Large intestine (tissue), 3 donors: Measurements from ENCODE around the gene HIVEP3. TPM values are rescaled to one million over a fixed set of nuclear protein-coding genes. Genes with fewer than 3 reads are reported as not detected.

ENCODE experiments used
- DNase-seq, 2 donors: peaks; one replicate each; pipeline versions ENCODE4 v3.0.0 to v3.0.0-alpha.2; 2013
- H3K27ac ChIP-seq: one replicate; pipeline ENCODE4 v1.5.1; 2013; ENCODE audit warnings: low read length
- H3K27me3 ChIP-seq: 2 replicates; pipeline ENCODE4 v1.6.1; 2013; ENCODE audit warnings: low read length; ENCODE audit not compliant: control insufficient read depth, insufficient read depth
- H3K36me3 ChIP-seq: 2 replicates; pipeline ENCODE4 v1.6.1; 2013; ENCODE audit warnings: low read length; ENCODE audit not compliant: control insufficient read depth, insufficient read depth
- H3K4me1 ChIP-seq: one replicate; pipeline ENCODE4 v1.6.1; 2013; ENCODE audit warnings: low read length; ENCODE audit not compliant: control insufficient read depth, insufficient read depth
- H3K4me3 ChIP-seq: one replicate; pipeline ENCODE4 v1.5.1; 2013; ENCODE audit warnings: low read length
- H3K9me3 ChIP-seq: one replicate; pipeline ENCODE4 v1.6.1; 2013; ENCODE audit warnings: mild to moderate bottlenecking, low read depth, low read length, moderate library complexity; ENCODE audit not compliant: control insufficient read depth
- WGBS: methylation state at CpG from one replicate; pipeline ENCODE4 v1.1.5; 2013; ENCODE audit warnings: low lambda C conversion rate; ENCODE audit not compliant: insufficient coverage; 5-methylcytosine and 5-hydroxymethylcytosine counted together
- polyA plus RNA-seq: library from polyadenylated mRNA; unstranded; fragments of 120-200 nt; gene quantifications from one replicate; pipeline ENCODE4 v1.2.1, GENCODE V29; 2013

Gene HIVEP3
- polyA plus RNA-seq, 1 donor: 2.6 TPM

- Histone ChIP-seq H3K36me3 (no peaks in the 10 kb centered on the region), H3K27ac (no peak overlapping the region), H3K27me3 (peaks cover 38% of the 10 kb centered on the region), H3K4me1 (no peaks in the 10 kb centered on the region), H3K9me3 (no peaks in the 10 kb centered on the region), H3K4me3 (no peak overlapping the region)
- 33% methylated on average over 1 of the region's 2 CpGs for WGBS
- DNase-seq: no peak
Measured at GRCh38 chr1:41656068-41656467, 262.7 kb downstream of the HIVEP3 start.

- no peaks in the 10 kb centered on the region for H3K9me3 ChIP-seq
- no peak for DNase-seq
- no CpG with 5 or more reads among the region's 3 CpGs for WGBS
Measured at GRCh38 chr1:41655632-41656031, 263.1 kb downstream of the HIVEP3 start.

GRCh38 chr1:41653574-41653973, 265.1 kb downstream of the HIVEP3 start:
- Histone ChIP-seq H3K4me1 (no peaks in the 10 kb centered on the region), H3K9me3 (no peaks in the 10 kb centered on the region), H3K27ac (no peak overlapping the region), H3K4me3 (no peak overlapping the region), H3K36me3 (no peaks in the 10 kb centered on the region), H3K27me3 (peaks cover 14% of the 10 kb centered on the region)
- WGBS: no CpG with 5 or more reads among the region's 3 CpGs
- DNase-seq: no peak

More at GRCh38 chr1:41655632-41656031, 263.1 kb downstream of the HIVEP3 start:
- Histone ChIP-seq H3K27me3 (peaks cover 34% of the 10 kb centered on the region), H3K36me3 (no peaks in the 10 kb centered on the region), H3K4me1 (no peaks in the 10 kb centered on the region), H3K4me3 (no peak overlapping the region), H3K27ac (no peak overlapping the region)

DNA sequence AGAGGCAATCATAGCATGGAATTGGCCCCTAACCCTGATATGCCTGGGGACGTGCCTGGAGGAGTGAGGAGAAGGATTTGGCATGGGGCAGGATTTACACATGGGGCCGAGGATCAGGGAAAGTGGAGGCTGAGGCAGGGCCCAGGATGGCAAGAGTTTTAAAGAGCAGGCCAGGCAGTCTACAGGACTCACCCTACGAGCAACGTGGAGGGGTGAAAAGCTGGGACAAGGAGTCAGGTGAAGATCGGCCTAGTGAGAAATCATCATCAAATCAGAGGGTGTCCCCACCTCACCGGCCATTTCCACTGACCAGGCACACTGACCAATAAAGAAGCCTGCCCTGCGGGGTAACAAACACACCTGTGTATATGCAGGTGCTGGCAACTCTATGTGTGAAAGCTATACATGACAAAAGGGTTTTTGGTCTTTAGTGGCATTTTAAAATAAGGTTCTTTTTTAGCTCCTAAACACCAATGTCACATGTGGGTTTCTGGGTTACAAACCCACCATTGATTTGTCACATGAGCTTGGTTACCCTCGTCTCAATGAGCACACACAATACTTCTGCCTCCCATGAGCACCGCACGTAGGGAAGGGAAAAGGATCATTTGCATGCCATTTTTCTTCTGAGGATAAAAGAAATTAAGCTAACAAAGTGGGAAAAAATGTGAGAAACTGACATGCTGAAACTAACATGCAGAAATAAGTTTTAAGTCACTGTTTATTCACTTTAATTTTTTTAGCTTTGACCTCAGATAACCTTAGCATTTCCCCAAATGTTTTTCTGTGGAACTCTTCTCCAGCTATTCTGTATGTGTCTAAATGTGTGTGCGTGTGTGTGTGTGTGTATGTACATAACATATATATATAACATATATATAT, 266.1 kb downstream of the HIVEP3 start:
- no peaks in the 10 kb centered on the region for H3K9me3 ChIP-seq
- WGBS: 92% methylated on average over 5 of the region's 11 CpGs
- no peak overlapping the region for H3K4me3 ChIP-seq
- no peaks in the 10 kb centered on the region for H3K36me3 ChIP-seq
- DNase-seq: no peak
- H3K4me1 ChIP-seq: no peaks in the 10 kb centered on the region
- H3K27ac ChIP-seq: no peak overlapping the region
- peaks cover 5% of the 10 kb centered on the region for H3K27me3 ChIP-seq

DNA sequence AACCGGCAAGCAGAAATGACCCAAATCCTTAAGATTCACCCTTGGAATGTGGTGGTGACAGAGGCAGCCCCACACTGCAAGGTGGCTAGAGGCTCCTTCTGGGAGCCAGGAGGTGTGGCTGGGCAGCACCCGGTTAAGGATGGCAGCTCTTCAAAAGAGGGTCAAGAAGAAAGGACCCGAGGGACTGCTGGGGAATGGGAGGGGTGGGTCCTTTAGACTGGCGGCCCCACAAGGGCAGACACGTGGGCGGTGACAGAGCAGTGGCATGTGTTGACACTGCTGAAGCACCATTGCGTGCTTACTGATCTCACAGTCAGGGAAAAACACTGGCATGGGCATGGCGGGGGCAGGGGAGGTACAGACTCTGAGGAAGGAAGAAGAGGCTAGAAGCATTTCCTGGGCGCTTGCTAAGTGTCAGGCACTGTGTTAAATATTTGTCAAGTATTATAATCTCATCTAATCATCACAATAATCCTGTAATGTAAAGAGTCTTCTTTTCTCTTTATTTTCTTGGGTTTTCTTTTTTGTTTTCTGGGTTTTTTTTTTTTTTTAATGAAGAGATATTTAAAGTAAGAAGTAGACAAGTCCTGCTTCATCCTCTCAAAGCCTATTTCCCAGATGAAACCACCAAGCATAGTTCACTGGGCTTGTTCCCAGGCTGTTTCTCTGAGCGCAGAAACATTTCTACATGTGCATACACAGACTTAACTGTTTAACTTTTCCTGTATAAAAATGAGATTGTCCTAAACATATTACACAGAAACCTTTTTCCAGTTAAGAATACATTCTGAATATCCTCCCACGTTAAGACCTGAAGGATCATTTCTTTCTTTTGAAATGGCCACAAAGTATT, 268.5 kb downstream of the HIVEP3 start:
- no peak overlapping the region for H3K4me3 ChIP-seq
- 65% methylated on average over 2 of the region's 11 CpGs for WGBS
- H3K27ac ChIP-seq: no peak overlapping the region
- no peaks in the 10 kb centered on the region for H3K4me1 ChIP-seq
- no peaks in the 10 kb centered on the region for H3K27me3 ChIP-seq
- no peaks in the 10 kb centered on the region for H3K36me3 ChIP-seq
- H3K9me3 ChIP-seq: no peaks in the 10 kb centered on the region
- DNase-seq: no peak

GRCh38 chr1:41649396-41650027, 269.2 kb downstream of the HIVEP3 start:
- 45% methylated on average over 5 of the region's 9 CpGs for WGBS
- peak overlapping the region; percentile 23 for H3K27ac ChIP-seq
- no peak for DNase-seq
- no peaks in the 10 kb centered on the region for H3K9me3 ChIP-seq
- no peak overlapping the region for H3K4me3 ChIP-seq
- H3K4me1 ChIP-seq: no peaks in the 10 kb centered on the region
- no peaks in the 10 kb centered on the region for H3K36me3 ChIP-seq
- no peaks in the 10 kb centered on the region for H3K27me3 ChIP-seq

GRCh38 chr1:41648844-41649243, 269.9 kb downstream of the HIVEP3 start:
- no CpG with 5 or more reads among the region's 6 CpGs for WGBS
- no peaks in the 10 kb centered on the region for H3K27me3 ChIP-seq
- H3K36me3 ChIP-seq: no peaks in the 10 kb centered on the region
- H3K4me3 ChIP-seq: no peak overlapping the region
- H3K9me3 ChIP-seq: no peaks in the 10 kb centered on the region
- H3K4me1 ChIP-seq: no peaks in the 10 kb centered on the region
- H3K27ac ChIP-seq: no peak overlapping the region
- no peak for DNase-seq

- whole genome bisulfite sequencing: no CpG with 5 or more reads among the region's 5 CpGs
- Histone ChIP-seq H3K36me3 (no peaks in the 10 kb centered on the region), H3K4me3 (no peak overlapping the region), H3K4me1 (no peaks in the 10 kb centered on the region), H3K9me3 (no peaks in the 10 kb centered on the region), H3K27me3 (no peaks in the 10 kb centered on the region), H3K27ac (no peak overlapping the region)
- no peak for DNase-seq
Measured at GRCh38 chr1:41648230-41648629, 270.5 kb downstream of the HIVEP3 start.

- Histone ChIP-seq H3K4me1 (no peaks in the 10 kb centered on the region), H3K9me3 (no peaks in the 10 kb centered on the region), H3K27me3 (no peaks in the 10 kb centered on the region), H3K36me3 (no peaks in the 10 kb centered on the region), H3K27ac (no peak overlapping the region), H3K4me3 (no peak overlapping the region)
- no CpG with 5 or more reads among the region's 4 CpGs for whole genome bisulfite sequencing
- DNase-seq: no peak
Measured at GRCh38 chr1:41647221-41648135, 271.2 kb downstream of the HIVEP3 start.
